ENCODE results near the gene CACYBP.
A peak's percentile ranks its signal among the peaks of the same experiment; 100 is the strongest.

Gene CACYBP

GRCh38 chr1:175024773-175025172 lies 25.0 kb downstream of the CACYBP start:
- H3K18ac ChIP-seq (ENCODE audit: low read length), result no peak overlapping the region
- no peak overlapping the region for H3K4me2 ChIP-seq (ENCODE audit: low read length)
- no peak overlapping the region for H3K23ac ChIP-seq (ENCODE audit: low read length)
- no peak overlapping the region for H3K27ac ChIP-seq (ENCODE audit: low read depth, low read length)
- no peak overlapping the region for H4K8ac ChIP-seq (ENCODE audit: low read depth, low read length)
- WGBS (ENCODE audit: extremely low coverage, insufficient coverage, insufficient read length), result no CpG with 5 or more reads among the region's 2 CpGs
- no peak overlapping the region for H2AFZ ChIP-seq (ENCODE audit: insufficient read depth, low read length, poor library complexity)
- no peak overlapping the region for H3K4ac ChIP-seq (ENCODE audit: low read depth, low read length)
- peaks cover 6% of the 10 kb centered on the region for H3K79me1 ChIP-seq (ENCODE audit: low read length)
- no peak overlapping the region for H2BK12ac ChIP-seq (ENCODE audit: low read length)
- DNase-seq, result no peak
- no peak overlapping the region for H2AK5ac ChIP-seq (ENCODE audit: low read length)
- no peak overlapping the region for H3K9ac ChIP-seq (ENCODE audit: low read length)
- no peak overlapping the region for H2BK5ac ChIP-seq (ENCODE audit: low read depth, low read length, poor library complexity)
- no peak overlapping the region for H2BK120ac ChIP-seq (ENCODE audit: insufficient read depth, low read length, poor library complexity)
- no peak overlapping the region for H3K4me3 ChIP-seq (ENCODE audit: low read depth, low read length)
- no peaks in the 10 kb centered on the region for H3K36me3 ChIP-seq (ENCODE audit: control insufficient read depth in 1 of 2, insufficient read depth in 2 of 2, low read length in 2 of 2)
- no peaks in the 10 kb centered on the region for H3K27me3 ChIP-seq (ENCODE audit: insufficient read depth, low read length)
- no peak overlapping the region for H4K12ac ChIP-seq (ENCODE audit: low read depth, low read length)
- no peaks in the 10 kb centered on the region for H3K9me3 ChIP-seq (ENCODE audit: insufficient read depth, low read depth, low read length)
- no peak overlapping the region for H4K91ac ChIP-seq (ENCODE audit: low read depth, low read length)
- peaks cover 5% of the 10 kb centered on the region for H3K79me2 ChIP-seq (ENCODE audit: control insufficient read depth, insufficient read depth, low read length, poor library complexity)
- no peaks in the 10 kb centered on the region for H3K4me1 ChIP-seq (ENCODE audit: control insufficient read depth in 1 of 2, insufficient read depth in 2 of 2, low read length in 2 of 2)
- no peak overlapping the region for H3K14ac ChIP-seq (ENCODE audit: low read length)

GRCh38 chr1:175033953-175034352 lies 34.2 kb downstream of the CACYBP start:
- H4K91ac ChIP-seq (ENCODE audit: low read depth, low read length), result no peak overlapping the region

GRCh38 chr1:175034775-175035174 lies 35.0 kb downstream of the CACYBP start:
- H3K4me2 ChIP-seq (ENCODE audit: low read length), result no peak overlapping the region
- no peak overlapping the region for H3K14ac ChIP-seq (ENCODE audit: low read length)
- H3K79me2 ChIP-seq (ENCODE audit: control insufficient read depth, insufficient read depth, low read length, poor library complexity), result no peaks in the 10 kb centered on the region
- no peak overlapping the region for H3K9ac ChIP-seq (ENCODE audit: low read length)
- no peak overlapping the region for H3K23ac ChIP-seq (ENCODE audit: low read length)
- peaks cover 0 to 2% of the 10 kb centered on the region in 2 experiments for H3K4me1 ChIP-seq (ENCODE audit: control insufficient read depth in 1 of 2, insufficient read depth in 2 of 2, low read length in 2 of 2)
- H4K12ac ChIP-seq (ENCODE audit: low read depth, low read length), result no peak overlapping the region
- DNase-seq, result peak; percentile 31 to 74
- H2AK5ac ChIP-seq (ENCODE audit: low read length), result no peak overlapping the region
- H3K18ac ChIP-seq (ENCODE audit: low read length), result no peak overlapping the region
- H4K91ac ChIP-seq (ENCODE audit: low read depth, low read length), result no peak overlapping the region
- no peaks in the 10 kb centered on the region for H3K9me3 ChIP-seq (ENCODE audit: insufficient read depth, low read depth, low read length)
- no peaks in the 10 kb centered on the region for H3K27me3 ChIP-seq (ENCODE audit: insufficient read depth, low read length)
- no peak overlapping the region for H3K4me3 ChIP-seq (ENCODE audit: low read depth, low read length)
- no peak overlapping the region for H2BK5ac ChIP-seq (ENCODE audit: low read depth, low read length, poor library complexity)
- no peak overlapping the region for H2BK120ac ChIP-seq (ENCODE audit: insufficient read depth, low read length, poor library complexity)
- no CpG with 5 or more reads among the region's 2 CpGs for WGBS (ENCODE audit: extremely low coverage, insufficient coverage, insufficient read length)
- H3K79me1 ChIP-seq (ENCODE audit: low read length), result no peaks in the 10 kb centered on the region
- no peak overlapping the region for H2AFZ ChIP-seq (ENCODE audit: insufficient read depth, low read length, poor library complexity)
- no peaks in the 10 kb centered on the region for H3K36me3 ChIP-seq (ENCODE audit: control insufficient read depth in 1 of 2, insufficient read depth in 2 of 2, low read length in 2 of 2)
- no peak overlapping the region for H4K8ac ChIP-seq (ENCODE audit: low read depth, low read length)
- H2BK12ac ChIP-seq (ENCODE audit: low read length), result no peak overlapping the region
- no peak overlapping the region for H3K4ac ChIP-seq (ENCODE audit: low read depth, low read length)
- no peak overlapping the region for H3K27ac ChIP-seq (ENCODE audit: low read depth, low read length)

More at GRCh38 chr1:175033953-175034352, 34.2 kb downstream of the CACYBP start:
- H3K36me3 ChIP-seq (ENCODE audit: control insufficient read depth in 1 of 2, insufficient read depth in 2 of 2, low read length in 2 of 2), result no peaks in the 10 kb centered on the region
- H3K9ac ChIP-seq (ENCODE audit: low read length), result no peak overlapping the region
- H3K4me3 ChIP-seq (ENCODE audit: low read depth, low read length), result no peak overlapping the region
- no peak overlapping the region for H3K4me2 ChIP-seq (ENCODE audit: low read length)
- no peak overlapping the region for H4K8ac ChIP-seq (ENCODE audit: low read depth, low read length)
- H3K18ac ChIP-seq (ENCODE audit: low read length), result no peak overlapping the region
- no peak overlapping the region for H3K23ac ChIP-seq (ENCODE audit: low read length)
- H2AFZ ChIP-seq (ENCODE audit: insufficient read depth, low read length, poor library complexity), result no peak overlapping the region
- no peaks in the 10 kb centered on the region for H3K27me3 ChIP-seq (ENCODE audit: insufficient read depth, low read length)
- H3K79me1 ChIP-seq (ENCODE audit: low read length), result peaks cover 2% of the 10 kb centered on the region
- H2BK12ac ChIP-seq (ENCODE audit: low read length), result no peak overlapping the region
- H2BK120ac ChIP-seq (ENCODE audit: insufficient read depth, low read length, poor library complexity), result no peak overlapping the region
- H3K14ac ChIP-seq (ENCODE audit: low read length), result no peak overlapping the region
- H3K27ac ChIP-seq (ENCODE audit: low read depth, low read length), result no peak overlapping the region
- H3K4ac ChIP-seq (ENCODE audit: low read depth, low read length), result no peak overlapping the region
- no peaks in the 10 kb centered on the region for H3K79me2 ChIP-seq (ENCODE audit: control insufficient read depth, insufficient read depth, low read length, poor library complexity)
- H4K12ac ChIP-seq (ENCODE audit: low read depth, low read length), result no peak overlapping the region
- H2BK5ac ChIP-seq (ENCODE audit: low read depth, low read length, poor library complexity), result no peak overlapping the region
- no peak for DNase-seq
- no CpG with 5 or more reads among the region's 4 CpGs for WGBS (ENCODE audit: extremely low coverage, insufficient coverage, insufficient read length)
- no peaks in the 10 kb centered on the region for H3K9me3 ChIP-seq (ENCODE audit: insufficient read depth, low read depth, low read length)
- H2AK5ac ChIP-seq (ENCODE audit: low read length), result no peak overlapping the region
- peaks cover 0 to 2% of the 10 kb centered on the region in 2 experiments for H3K4me1 ChIP-seq (ENCODE audit: control insufficient read depth in 1 of 2, insufficient read depth in 2 of 2, low read length in 2 of 2)

GRCh38 chr1:175035865-175036264 lies 36.1 kb downstream of the CACYBP start:
- DNase-seq, result no peak
- no peak overlapping the region for H4K91ac ChIP-seq (ENCODE audit: low read depth, low read length)
- no peaks in the 10 kb centered on the region for H3K36me3 ChIP-seq (ENCODE audit: control insufficient read depth in 1 of 2, insufficient read depth in 2 of 2, low read length in 2 of 2)
- no peak overlapping the region for H3K14ac ChIP-seq (ENCODE audit: low read length)
- no peak overlapping the region for H4K8ac ChIP-seq (ENCODE audit: low read depth, low read length)
- H3K23ac ChIP-seq (ENCODE audit: low read length), result no peak overlapping the region
- whole genome bisulfite sequencing (ENCODE audit: extremely low coverage, insufficient coverage, insufficient read length), result no CpG with 5 or more reads among the region's 6 CpGs
- H3K4me3 ChIP-seq (ENCODE audit: low read depth, low read length), result no peak overlapping the region
- H3K79me2 ChIP-seq (ENCODE audit: control insufficient read depth, insufficient read depth, low read length, poor library complexity), result no peaks in the 10 kb centered on the region
- H4K12ac ChIP-seq (ENCODE audit: low read depth, low read length), result no peak overlapping the region
- H2BK12ac ChIP-seq (ENCODE audit: low read length), result no peak overlapping the region
- no peak overlapping the region for H3K27ac ChIP-seq (ENCODE audit: low read depth, low read length)
- no peak overlapping the region for H2BK120ac ChIP-seq (ENCODE audit: insufficient read depth, low read length, poor library complexity)
- H3K18ac ChIP-seq (ENCODE audit: low read length), result no peak overlapping the region
- H3K9me3 ChIP-seq (ENCODE audit: insufficient read depth, low read depth, low read length), result no peaks in the 10 kb centered on the region
- H3K9ac ChIP-seq (ENCODE audit: low read length), result no peak overlapping the region
- H2AFZ ChIP-seq (ENCODE audit: insufficient read depth, low read length, poor library complexity), result no peak overlapping the region
- H2AK5ac ChIP-seq (ENCODE audit: low read length), result no peak overlapping the region
- no peak overlapping the region for H3K4me2 ChIP-seq (ENCODE audit: low read length)
- H3K27me3 ChIP-seq (ENCODE audit: insufficient read depth, low read length), result no peaks in the 10 kb centered on the region
- peaks cover 2 to 3% of the 10 kb centered on the region in 2 experiments for H3K4me1 ChIP-seq (ENCODE audit: control insufficient read depth in 1 of 2, insufficient read depth in 2 of 2, low read length in 2 of 2)
- no peaks in the 10 kb centered on the region for H3K79me1 ChIP-seq (ENCODE audit: low read length)
- H3K4ac ChIP-seq (ENCODE audit: low read depth, low read length), result no peak overlapping the region
- H2BK5ac ChIP-seq (ENCODE audit: low read depth, low read length, poor library complexity), result no peak overlapping the region
